ENCODE measurements around the gene MED27. TPM values are rescaled to one million over a fixed set of nuclear protein-coding genes. Genes with fewer than 3 reads are reported as not detected.

The MED27 gene
- total RNA-seq, 4 donors from 2014 or later, result 4.1 to 6.3 (median 5.7) TPM

- no peak for DNase-seq
- no peak overlapping the region for H3K4me3 ChIP-seq
- no peaks in the 10 kb centered on the region for H3K36me3 ChIP-seq
- H3K27me3 ChIP-seq, result no peaks in the 10 kb centered on the region
- H3K4me1 ChIP-seq, result peaks cover 0 to under 1% (median 0%) of the 10 kb centered on the region in 4 donors
- TF ChIP-seq CTCF (IDR thresholded peaks at IDR 0.05) (no peak), POLR2A (IDR thresholded peaks at IDR 0.05) (no peak)
- no peak overlapping the region for H3K27ac ChIP-seq
- no peaks in the 10 kb centered on the region for H3K9me3 ChIP-seq
Measured at GRCh38 chr9:131971482-131972074, 108.1 kb downstream of the MED27 start.

- H3K9me3 ChIP-seq, result no peaks in the 10 kb centered on the region
- H3K36me3 ChIP-seq, result no peaks in the 10 kb centered on the region
- H3K27me3 ChIP-seq, result no peaks in the 10 kb centered on the region
- no peak for DNase-seq
- H3K4me1 ChIP-seq, result no peaks in the 10 kb centered on the region
- TF ChIP-seq CTCF (IDR thresholded peaks at IDR 0.05) (no peak), POLR2A (IDR thresholded peaks at IDR 0.05) (no peak)
- H3K4me3 ChIP-seq, result no peak overlapping the region
- H3K27ac ChIP-seq, result no peak overlapping the region
Measured at GRCh38 chr9:131969469-131969989, 110.1 kb downstream of the MED27 start.

GRCh38 chr9:131968632-131969031 lies 111.0 kb downstream of the MED27 start:
- TF ChIP-seq POLR2A (IDR thresholded peaks at IDR 0.05) (no peak), CTCF (IDR thresholded peaks at IDR 0.05) (no peak)
- H3K36me3 ChIP-seq, result no peaks in the 10 kb centered on the region
- no peak overlapping the region for H3K4me3 ChIP-seq
- H3K27ac ChIP-seq, result no peak overlapping the region
- no peaks in the 10 kb centered on the region for H3K27me3 ChIP-seq
- no peak for DNase-seq
- H3K4me1 ChIP-seq, result no peaks in the 10 kb centered on the region
- no peaks in the 10 kb centered on the region for H3K9me3 ChIP-seq

GRCh38 chr9:131965841-131966240 lies 113.8 kb downstream of the MED27 start:
- Histone ChIP-seq H3K4me3 (no peak overlapping the region), H3K9me3 (no peaks in the 10 kb centered on the region), H3K27ac (no peak overlapping the region), H3K36me3 (no peaks in the 10 kb centered on the region), H3K27me3 (no peaks in the 10 kb centered on the region), H3K4me1 (no peaks in the 10 kb centered on the region)
- TF ChIP-seq CTCF (IDR thresholded peaks at IDR 0.05) (no peak), POLR2A (IDR thresholded peaks at IDR 0.05) (no peak)
- DNase-seq, result no peak

GRCh38 chr9:131965103-131965502 lies 114.6 kb downstream of the MED27 start:
- TF ChIP-seq CTCF (IDR thresholded peaks at IDR 0.05) (no peak), POLR2A (IDR thresholded peaks at IDR 0.05) (no peak)
- no peaks in the 10 kb centered on the region for H3K4me1 ChIP-seq
- H3K36me3 ChIP-seq, result no peaks in the 10 kb centered on the region
- no peak overlapping the region for H3K27ac ChIP-seq
- no peak for DNase-seq
- no peaks in the 10 kb centered on the region for H3K9me3 ChIP-seq
- no peaks in the 10 kb centered on the region for H3K27me3 ChIP-seq
- H3K4me3 ChIP-seq, result no peak overlapping the region
